GM15510 (cell line): Measurements from ENCODE around the gene DYNC2LI1.

Experiments
- POLR2A ChIP-seq: IDR thresholded peaks from 3 replicates; pipeline ENCODE4 v1.6.1; 2011; ENCODE audit warnings: borderline replicate concordance; ENCODE audit not compliant: insufficient read length; ENCODE audit errors: extremely low read depth

DYNC2LI1 gene

DNA sequence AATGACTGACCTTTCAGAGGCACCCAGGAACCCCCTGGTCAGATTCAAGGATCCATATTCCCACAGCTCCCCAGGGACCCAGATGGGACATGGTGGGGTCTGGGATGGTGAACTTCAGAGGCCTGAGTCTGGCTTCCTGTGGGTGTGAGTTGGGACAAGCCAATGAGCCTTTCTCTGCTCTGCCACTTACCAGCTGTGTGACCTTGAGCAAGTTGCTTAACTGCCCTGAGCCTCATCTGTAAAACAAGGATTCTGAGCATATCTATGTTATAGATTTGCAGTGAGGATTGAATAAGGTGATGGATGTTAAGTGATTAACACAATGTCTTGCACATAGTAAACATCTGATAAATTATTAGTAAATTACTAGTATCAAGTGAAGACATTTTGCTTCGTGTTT is 71.3 kb downstream of the DYNC2LI1 start:
- TF ChIP-seq POLR2A, result no peak

DNA sequence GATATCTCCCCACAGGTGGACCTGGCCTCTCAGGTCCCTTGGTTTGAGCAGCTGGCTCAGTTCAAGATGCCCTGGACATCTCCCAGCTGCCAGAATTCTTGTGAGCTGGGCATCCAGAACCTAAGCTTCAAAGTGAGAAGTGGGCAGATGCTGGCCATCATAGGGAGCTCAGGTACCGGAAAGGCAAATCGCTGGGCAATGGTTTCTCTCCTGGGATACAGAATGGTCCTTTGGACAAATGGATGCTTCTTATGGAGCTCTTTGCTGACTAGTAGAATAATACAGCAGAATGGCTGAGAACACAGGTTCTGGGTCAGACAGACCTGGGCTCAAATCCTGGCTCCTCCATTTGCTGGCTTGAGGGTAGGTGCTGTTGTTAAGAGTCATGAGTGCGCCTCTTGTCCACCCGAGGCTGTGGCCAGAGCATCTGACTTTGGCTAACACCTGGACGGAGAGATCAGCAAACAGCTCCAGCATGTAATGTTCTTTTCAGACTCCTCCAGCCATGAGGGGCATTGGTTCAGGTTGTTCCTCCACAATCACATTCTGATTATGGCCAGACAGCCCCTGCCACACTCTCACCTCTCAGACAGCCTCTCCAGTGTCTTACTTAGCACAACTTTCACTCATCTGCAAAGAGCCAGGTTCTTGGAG is 72.4 kb downstream of the DYNC2LI1 start:
- TF ChIP-seq POLR2A, result no peak

DNA sequence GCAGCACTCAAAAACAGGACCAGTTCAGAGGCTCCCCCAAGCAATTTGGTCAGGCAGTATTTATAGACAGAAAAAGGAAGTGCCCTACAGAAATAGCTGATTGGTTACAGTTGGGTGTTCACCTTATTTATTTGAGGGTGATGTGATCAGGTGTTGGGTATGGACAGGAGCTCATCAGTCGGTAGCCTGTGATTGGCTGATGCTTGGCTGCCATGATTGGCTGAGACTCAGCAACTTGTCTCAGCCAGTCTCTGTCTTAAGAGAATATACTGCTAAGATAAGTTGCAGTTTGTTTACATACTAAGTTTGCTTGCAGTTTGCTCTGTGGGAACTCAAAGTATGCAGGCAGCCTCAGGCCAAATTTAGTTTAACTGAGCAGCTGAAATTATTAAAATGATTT is 74.4 kb downstream of the DYNC2LI1 start:
- TF ChIP-seq POLR2A, result no peak

DNA sequence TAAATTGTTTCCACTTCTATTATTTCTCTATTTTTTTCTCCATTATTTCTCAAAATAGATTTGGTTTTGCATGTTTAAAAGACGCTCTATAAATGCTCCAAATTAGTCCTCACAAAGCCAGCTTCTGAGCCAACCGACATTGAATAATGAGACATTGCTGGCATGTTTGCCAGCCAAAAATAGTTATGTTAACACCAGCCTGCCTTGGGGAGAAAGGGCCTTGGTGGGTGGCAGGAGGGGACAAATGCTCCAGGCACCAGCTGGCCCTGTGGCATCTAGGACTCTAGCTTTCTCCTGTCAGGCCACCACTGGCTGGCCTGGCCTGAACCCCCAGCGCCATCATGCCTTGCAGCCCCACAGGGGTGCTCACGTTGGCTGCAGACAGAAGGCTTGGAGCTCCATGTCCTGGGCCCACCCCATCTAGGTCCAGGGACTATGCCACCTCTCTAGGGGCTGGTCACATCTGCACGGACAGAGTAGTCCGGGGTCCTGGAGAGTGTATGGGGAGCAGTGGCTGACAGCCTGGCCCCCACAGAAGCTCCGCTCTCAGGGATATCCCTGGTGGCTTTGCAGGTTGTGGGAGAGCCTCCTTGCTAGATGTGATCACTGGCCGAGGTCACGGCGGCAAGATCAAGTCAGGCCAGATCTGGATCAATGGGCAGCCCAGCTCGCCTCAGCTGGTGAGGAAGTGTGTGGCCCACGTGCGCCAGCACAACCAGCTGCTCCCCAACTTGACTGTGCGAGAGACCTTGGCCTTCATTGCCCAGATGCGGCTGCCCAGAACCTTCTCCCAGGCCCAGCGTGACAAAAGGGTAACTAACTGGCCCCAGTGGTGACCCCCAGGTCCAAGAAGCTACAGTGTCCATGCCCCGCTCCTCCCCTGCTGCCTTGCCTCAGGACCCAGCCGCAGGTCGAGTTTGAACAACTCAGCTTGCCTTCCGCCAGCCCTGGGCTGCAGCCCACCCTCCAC is 77.5 kb downstream of the DYNC2LI1 start:
- no peak for TF ChIP-seq POLR2A

DNA sequence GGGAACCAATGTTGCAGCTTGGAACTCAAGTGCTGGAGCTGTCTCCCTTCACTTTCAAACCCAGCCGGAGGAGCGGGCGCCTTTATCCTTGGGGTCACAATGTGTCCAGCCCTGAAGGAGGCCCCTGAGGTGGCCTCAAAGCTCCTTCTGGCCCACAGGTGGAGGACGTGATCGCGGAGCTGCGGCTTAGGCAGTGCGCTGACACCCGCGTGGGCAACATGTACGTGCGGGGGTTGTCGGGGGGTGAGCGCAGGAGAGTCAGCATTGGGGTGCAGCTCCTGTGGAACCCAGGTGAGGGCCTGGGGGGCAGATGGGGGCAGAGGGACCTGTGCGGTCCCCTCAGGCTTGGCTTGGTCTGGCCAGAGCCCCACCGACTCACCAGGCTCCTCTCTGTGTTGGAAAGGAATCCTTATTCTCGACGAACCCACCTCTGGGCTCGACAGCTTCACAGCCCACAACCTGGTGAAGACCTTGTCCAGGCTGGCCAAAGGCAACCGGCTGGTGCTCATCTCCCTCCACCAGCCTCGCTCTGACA is 78.4 kb downstream of the DYNC2LI1 start:
- TF ChIP-seq POLR2A, result no peak

DNA sequence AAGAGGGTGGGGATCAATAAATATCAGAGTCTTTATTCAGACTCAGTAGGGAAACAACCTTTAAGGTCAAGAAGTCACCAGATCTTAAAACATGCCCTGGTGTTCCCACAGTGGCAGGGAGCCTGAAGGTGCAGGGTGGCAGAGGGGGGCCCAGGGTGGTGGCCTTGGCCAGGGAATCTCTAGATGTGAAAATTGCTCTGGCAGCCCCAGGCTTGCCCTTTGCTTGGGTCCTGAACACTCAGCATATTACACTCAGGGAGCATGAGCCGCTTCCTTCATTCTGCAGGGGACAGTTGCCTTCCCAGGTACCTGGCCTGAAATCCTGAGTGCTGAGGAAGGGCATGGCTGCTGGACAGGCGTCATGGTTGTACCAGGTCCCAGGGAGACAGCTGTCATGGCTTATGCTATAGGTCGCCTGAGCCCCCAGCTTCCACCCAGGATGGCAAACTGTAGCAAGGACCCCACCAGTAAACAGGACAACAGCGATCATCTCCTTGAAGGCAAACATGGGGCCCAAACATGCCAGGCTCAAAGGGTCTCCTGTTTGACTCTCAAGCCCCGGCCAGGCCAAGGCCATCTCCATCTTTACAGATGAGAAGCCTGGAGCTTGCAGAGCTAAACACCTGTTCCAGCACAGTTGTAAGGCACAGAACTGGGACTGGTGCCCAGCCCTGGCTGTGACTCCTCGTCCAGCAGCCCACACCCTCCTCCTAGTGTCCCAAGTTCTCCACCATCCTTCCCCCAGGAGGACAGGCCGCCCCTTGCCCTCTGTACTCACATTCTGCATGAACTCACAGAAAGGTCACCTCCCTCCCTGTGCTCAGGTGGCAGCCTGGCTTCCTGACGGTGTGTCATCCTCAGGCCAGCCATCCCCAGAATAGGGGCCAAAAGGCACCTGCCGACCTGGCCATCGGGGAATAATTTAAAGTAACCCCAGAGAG is 79.6 kb downstream of the DYNC2LI1 start:
- no peak for TF ChIP-seq POLR2A

DNA sequence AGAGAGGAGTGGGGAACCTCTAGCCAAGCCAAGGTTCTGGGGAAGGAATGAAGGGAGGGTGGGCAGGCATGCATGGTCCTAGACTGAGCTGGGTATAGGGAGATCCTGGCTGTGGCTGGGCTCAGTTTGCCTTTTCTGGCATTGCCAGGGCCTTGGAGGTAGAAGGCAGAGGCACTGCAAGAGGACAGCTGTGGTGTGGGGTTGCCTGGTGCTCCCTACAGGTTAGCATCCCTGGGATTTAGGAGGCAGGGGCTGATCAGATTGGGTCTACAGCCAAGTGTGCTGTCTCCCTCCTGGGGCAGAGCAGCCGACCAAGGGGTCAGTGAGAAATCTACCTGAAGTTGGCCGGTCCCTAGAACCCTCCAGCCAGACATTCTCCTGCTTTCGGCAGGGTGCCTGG is 80.8 kb downstream of the DYNC2LI1 start:
- TF ChIP-seq POLR2A, result no peak

DNA sequence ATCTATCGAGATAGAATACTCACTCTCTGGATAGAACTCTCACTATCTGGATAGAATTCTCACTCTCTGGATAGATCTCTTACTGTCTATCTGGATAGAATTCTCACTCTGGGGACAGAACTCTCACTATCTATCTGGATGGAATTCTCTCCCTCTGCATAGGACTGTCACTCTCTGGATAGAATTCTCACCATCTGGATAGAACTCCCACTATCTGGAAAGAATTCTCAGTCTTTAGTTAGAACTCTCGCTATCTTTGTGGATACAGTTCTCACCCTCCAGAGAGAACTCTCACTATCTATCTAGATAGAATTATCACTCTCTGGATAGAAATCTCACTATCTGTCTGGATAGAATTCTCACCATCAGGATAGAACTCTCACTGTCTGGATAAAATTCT is 81.5 kb downstream of the DYNC2LI1 start:
- no peak for TF ChIP-seq POLR2A
